Measurements from ENCODE around the gene CYGB. TPM values are rescaled to one million over a fixed set of nuclear protein-coding genes. Genes with fewer than 3 reads are reported as not detected.

The CYGB gene
- total and polyA plus RNA-seq, 2 of the 13 experiments (the other 11 are each of a cell fraction or from before 2014, with no cell fraction given), result 18.9 to 27.1 TPM

DNA sequence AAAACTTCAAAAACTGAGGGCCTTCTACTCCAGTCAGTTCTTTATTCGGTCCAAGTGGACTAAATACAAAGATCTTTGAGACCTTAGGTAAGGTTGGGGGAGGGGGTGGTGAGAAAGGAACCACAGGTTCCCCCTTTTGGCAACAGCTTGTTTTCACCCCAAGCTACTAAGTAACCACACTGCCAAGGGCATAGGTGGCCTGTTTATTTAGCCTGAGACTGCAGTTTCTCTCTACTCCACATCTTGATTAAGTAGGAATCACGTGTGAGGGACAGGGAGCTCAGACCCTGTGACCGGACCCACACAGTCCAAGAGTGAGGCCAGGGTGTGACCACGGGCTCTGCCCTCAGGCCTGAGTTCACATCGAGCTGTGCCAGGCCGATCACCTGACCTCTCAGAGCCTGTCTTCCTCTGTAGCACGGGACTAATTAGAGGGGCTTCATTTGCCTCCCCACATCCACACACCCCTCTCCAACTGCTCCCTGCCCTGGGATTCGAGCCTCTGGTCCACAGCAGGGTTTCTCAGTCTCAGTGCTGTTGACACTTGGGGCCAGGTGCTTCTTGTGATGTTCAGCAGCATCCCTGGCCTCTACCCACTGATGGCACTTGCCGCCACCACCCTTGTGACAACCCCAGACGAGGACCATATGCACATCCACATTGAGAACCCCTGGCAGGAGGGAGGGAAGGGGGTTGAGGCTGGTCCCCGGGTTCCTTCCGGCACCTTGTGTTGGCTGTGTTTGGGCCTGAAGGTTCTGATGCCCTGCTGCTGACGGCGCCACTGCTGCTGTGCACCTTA is 30.3 kb upstream of the CYGB start (continued):
- TF ChIP-seq, protein P1, sequence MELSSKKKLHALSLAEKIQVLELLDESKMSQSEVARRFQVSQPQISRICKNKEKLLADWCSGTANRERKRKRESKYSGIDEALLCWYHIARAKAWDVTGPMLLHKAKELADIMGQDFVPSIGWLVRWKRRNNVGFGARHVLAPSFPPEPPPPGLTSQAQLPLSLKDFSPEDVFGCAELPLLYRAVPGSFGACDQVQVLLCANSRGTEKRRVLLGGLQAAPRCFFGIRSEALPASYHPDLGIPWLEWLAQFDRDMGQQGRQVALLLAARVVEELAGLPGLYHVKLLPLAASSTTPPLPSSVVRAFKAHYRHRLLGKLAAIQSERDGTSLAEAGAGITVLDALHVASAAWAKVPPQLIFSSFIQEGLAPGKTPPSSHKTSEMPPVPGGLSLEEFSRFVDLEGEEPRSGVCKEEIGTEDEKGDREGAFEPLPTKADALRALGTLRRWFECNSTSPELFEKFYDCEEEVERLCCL (CRISPR knock-in tag; IDR thresholded peaks at IDR 0.05; ENCODE audit: borderline replicate concordance), result no peak
- TF ChIP-seq, protein P2, sequence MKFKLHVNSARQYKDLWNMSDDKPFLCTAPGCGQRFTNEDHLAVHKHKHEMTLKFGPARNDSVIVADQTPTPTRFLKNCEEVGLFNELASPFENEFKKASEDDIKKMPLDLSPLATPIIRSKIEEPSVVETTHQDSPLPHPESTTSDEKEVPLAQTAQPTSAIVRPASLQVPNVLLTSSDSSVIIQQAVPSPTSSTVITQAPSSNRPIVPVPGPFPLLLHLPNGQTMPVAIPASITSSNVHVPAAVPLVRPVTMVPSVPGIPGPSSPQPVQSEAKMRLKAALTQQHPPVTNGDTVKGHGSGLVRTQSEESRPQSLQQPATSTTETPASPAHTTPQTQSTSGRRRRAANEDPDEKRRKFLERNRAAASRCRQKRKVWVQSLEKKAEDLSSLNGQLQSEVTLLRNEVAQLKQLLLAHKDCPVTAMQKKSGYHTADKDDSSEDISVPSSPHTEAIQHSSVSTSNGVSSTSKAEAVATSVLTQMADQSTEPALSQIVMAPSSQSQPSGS (CRISPR knock-in tag; IDR thresholded peaks at IDR 0.05), result no peak
- TF ChIP-seq ZNF207 (IDR thresholded peaks at IDR 0.05; ENCODE audit: borderline replicate concordance), result no peak
- TF ChIP-seq, protein P3, sequence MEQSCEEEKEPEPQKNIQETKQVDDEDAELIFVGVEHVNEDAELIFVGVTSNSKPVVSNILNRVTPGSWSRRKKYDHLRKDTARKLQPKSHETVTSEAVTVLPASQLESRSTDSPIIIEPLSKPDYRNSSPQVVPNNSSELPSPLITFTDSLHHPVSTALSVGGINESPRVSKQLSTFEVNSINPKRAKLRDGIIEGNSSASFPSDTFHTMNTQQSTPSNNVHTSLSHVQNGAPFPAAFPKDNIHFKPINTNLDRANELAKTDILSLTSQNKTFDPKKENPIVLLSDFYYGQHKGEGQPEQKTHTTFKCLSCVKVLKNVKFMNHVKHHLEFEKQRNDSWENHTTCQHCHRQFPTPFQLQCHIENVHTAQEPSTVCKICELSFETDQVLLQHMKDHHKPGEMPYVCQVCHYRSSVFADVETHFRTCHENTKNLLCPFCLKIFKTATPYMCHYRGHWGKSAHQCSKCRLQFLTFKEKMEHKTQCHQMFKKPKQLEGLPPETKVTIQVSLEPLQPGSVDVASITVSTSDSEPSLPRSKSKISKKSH (CRISPR knock-in tag; IDR thresholded peaks at IDR 0.05; ENCODE audit: borderline replicate concordance), result peak; percentile 42; the same call in 1 of the 2 replicates
- no peak for TF ChIP-seq ZBTB7A (CRISPR knock-in tag; IDR thresholded peaks at IDR 0.05)
- no peak for TF ChIP-seq HES4 (CRISPR knock-in tag; IDR thresholded peaks at IDR 0.05; ENCODE audit: borderline replicate concordance)
- no peak for TF ChIP-seq KMT2B (CRISPR knock-in tag; IDR thresholded peaks at IDR 0.05)
- TF ChIP-seq, protein P4, sequence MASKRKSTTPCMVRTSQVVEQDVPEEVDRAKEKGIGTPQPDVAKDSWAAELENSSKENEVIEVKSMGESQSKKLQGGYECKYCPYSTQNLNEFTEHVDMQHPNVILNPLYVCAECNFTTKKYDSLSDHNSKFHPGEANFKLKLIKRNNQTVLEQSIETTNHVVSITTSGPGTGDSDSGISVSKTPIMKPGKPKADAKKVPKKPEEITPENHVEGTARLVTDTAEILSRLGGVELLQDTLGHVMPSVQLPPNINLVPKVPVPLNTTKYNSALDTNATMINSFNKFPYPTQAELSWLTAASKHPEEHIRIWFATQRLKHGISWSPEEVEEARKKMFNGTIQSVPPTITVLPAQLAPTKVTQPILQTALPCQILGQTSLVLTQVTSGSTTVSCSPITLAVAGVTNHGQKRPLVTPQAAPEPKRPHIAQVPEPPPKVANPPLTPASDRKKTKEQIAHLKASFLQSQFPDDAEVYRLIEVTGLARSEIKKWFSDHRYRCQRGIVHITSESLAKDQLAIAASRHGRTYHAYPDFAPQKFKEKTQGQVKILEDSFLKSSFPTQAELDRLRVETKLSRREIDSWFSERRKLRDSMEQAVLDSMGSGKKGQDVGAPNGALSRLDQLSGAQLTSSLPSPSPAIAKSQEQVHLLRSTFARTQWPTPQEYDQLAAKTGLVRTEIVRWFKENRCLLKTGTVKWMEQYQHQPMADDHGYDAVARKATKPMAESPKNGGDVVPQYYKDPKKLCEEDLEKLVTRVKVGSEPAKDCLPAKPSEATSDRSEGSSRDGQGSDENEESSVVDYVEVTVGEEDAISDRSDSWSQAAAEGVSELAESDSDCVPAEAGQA (IDR thresholded peaks at IDR 0.05; ENCODE audit: low read depth), result no peak
- TF ChIP-seq, protein P4 (CRISPR knock-in tag; IDR thresholded peaks at IDR 0.05; ENCODE audit: borderline replicate concordance), result no peak
- peak; percentile 47 for TF ChIP-seq MED1 (CRISPR knock-in tag; IDR thresholded peaks at IDR 0.05)
- peak; percentile 7; the same call in 1 of the 2 replicates for TF ChIP-seq RAD21 (CRISPR knock-in tag; IDR thresholded peaks at IDR 0.05)
- no peak for TF ChIP-seq ZNF674 (CRISPR knock-in tag; IDR thresholded peaks at IDR 0.05; ENCODE audit: low read depth)
- TF ChIP-seq HNF4A (CRISPR knock-in tag; IDR thresholded peaks at IDR 0.05), result peak; percentile 85
- no peak for TF ChIP-seq ONECUT2 (CRISPR knock-in tag; IDR thresholded peaks at IDR 0.05)
- TF ChIP-seq CENPT (CRISPR knock-in tag; IDR thresholded peaks at IDR 0.05; ENCODE audit: low read depth), result no peak
- TF ChIP-seq SPEN (CRISPR knock-in tag; IDR thresholded peaks at IDR 0.05; ENCODE audit: low read depth), result peak; percentile 18; the same call in 1 of the 2 replicates
- TF ChIP-seq, protein P5, sequence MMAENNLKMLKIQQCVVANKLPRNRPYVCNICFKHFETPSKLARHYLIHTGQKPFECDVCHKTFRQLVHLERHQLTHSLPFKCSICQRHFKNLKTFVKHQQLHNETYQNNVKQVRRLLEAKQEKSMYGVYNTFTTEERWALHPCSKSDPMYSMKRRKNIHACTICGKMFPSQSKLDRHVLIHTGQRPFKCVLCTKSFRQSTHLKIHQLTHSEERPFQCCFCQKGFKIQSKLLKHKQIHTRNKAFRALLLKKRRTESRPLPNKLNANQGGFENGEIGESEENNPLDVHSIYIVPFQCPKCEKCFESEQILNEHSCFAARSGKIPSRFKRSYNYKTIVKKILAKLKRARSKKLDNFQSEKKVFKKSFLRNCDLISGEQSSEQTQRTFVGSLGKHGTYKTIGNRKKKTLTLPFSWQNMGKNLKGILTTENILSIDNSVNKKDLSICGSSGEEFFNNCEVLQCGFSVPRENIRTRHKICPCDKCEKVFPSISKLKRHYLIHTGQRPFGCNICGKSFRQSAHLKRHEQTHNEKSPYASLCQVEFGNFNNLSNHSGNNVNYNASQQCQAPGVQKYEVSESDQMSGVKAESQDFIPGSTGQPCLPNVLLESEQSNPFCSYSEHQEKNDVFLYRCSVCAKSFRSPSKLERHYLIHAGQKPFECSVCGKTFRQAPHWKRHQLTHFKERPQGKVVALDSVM (CRISPR knock-in tag; IDR thresholded peaks at IDR 0.05), result no peak
